Measurements from ENCODE around the gene ELAVL1. TPM values are rescaled to one million over a fixed set of nuclear protein-coding genes. Genes with fewer than 3 reads are reported as not detected.
A peak's percentile ranks its signal among the peaks of the same experiment; 100 is the strongest.
"Not testable (repeated sequence)": the region's sequence is repeated elsewhere in the genome, so short reads cannot be mapped to it uniquely, and the experiment has no call there.

ELAVL1 gene
- total and polyA plus RNA-seq, 2 experiments from 2014 or later: 81.6 to 143 TPM

- no peak for TF ChIP-seq REST (IDR thresholded peaks at IDR 0.05; ENCODE audit: unreplicated experiment)
- TF ChIP-seq, protein P1, sequence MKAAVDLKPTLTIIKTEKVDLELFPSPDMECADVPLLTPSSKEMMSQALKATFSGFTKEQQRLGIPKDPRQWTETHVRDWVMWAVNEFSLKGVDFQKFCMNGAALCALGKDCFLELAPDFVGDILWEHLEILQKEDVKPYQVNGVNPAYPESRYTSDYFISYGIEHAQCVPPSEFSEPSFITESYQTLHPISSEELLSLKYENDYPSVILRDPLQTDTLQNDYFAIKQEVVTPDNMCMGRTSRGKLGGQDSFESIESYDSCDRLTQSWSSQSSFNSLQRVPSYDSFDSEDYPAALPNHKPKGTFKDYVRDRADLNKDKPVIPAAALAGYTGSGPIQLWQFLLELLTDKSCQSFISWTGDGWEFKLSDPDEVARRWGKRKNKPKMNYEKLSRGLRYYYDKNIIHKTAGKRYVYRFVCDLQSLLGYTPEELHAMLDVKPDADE (IDR thresholded peaks at IDR 0.05): no peak
- TF ChIP-seq STAT1 (IDR thresholded peaks at IDR 0.05; ENCODE audit: unreplicated experiment): no peak
- TF ChIP-seq CTCF (conservative IDR thresholded peaks at IDR 0.05; ENCODE audit: low read depth in 2 of 2): no peak
- TF ChIP-seq POLR2AphosphoS5 (IDR thresholded peaks at IDR 0.05; ENCODE audit: low read depth): no peak
These were observed 43.4 kb downstream of the ELAVL1 start (continued) for GRCh38 chr19:7961920-7962626.

DNA sequence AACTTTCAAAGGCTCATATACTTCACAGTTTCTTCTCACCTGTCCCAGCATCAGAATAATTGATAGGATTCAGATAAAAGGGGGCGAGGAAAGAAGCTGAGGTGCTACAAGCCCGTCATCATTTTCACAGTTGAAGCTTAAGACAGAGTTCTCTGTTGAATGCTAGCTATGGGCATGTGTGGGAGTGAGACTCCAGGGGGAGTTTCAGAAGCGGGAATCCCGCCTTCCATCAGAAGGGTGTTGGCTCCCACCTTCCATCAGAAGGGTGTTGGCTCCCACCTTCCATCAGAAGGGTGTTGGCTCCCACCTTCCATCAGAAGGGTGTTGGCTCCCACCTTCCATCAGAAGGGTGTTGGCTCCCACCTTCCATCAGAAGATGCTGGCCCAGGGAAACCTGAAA is 44.4 kb downstream of the ELAVL1 start:
- Histone ChIP-seq H3K36me3 (ENCODE audit: insufficient read depth) (peaks cover 21% of the 10 kb centered on the region), H3F3A (replicated peaks; ENCODE audit: low read depth) (peaks cover 35% of the 10 kb centered on the region), H4K20me1 (replicated peaks; ENCODE audit: insufficient read depth) (peaks cover 24% of the 10 kb centered on the region; the same call in 1 of the 2 replicates)
- not testable (repeated sequence) for H3K9me2 ChIP-seq (ENCODE audit: insufficient read depth); ATAC-seq; H3K4me3 Mint-ChIP-seq; H3K4me3 ChIP-seq; H3K27me3 ChIP-seq (ENCODE audit: insufficient read depth); H3K27ac Mint-ChIP-seq; H3K4me2 ChIP-seq; H3K9me3 Mint-ChIP-seq; H3K4me1 ChIP-seq (ENCODE audit: insufficient read depth); H3K27ac ChIP-seq (ENCODE audit: low read depth); H2AFZ ChIP-seq; H3K4me1 Mint-ChIP-seq; DNase-seq (ENCODE audit: low spot score); H3K79me2 ChIP-seq (replicated peaks; ENCODE audit: insufficient read depth)
- Mint-ChIP-seq H3K27me3 (ENCODE audit: insufficient read depth, low read depth, poor library complexity) (peaks cover 15% of the 10 kb centered on the region), H3K36me3 (ENCODE audit: low read depth) (peaks cover 42% of the 10 kb centered on the region)

GRCh38 chr19:7959211-7959610 is 46.2 kb downstream of the ELAVL1 start:
- Mint-ChIP-seq H3K27me3 (ENCODE audit: insufficient read depth, low read depth, poor library complexity) (peaks cover 14% of the 10 kb centered on the region), H3K27ac (no peak overlapping the region), H3K4me1 (peaks cover 10% of the 10 kb centered on the region; the same call in 2 of the 3 replicates), H3K9me3 (0 out of 3 replicates have a peak, but pooled peaks cover 4% of the 10 kb centered on the region), H3K4me3 (no peak overlapping the region), H3K36me3 (ENCODE audit: low read depth) (peaks cover 32% of the 10 kb centered on the region)
- Histone ChIP-seq H3K36me3 (ENCODE audit: insufficient read depth) (peaks cover 15% of the 10 kb centered on the region), H3K4me1 (ENCODE audit: insufficient read depth) (no peaks in the 10 kb centered on the region), H2AFZ (no peak overlapping the region), H3F3A (replicated peaks; ENCODE audit: low read depth) (peaks cover 19% of the 10 kb centered on the region; the same call in 1 of the 2 replicates), H3K79me2 (replicated peaks; ENCODE audit: insufficient read depth) (no peaks in the 10 kb centered on the region), H3K4me3 (no peak overlapping the region), H3K4me2 (no peak overlapping the region), H3K27me3 (ENCODE audit: insufficient read depth) (no peaks in the 10 kb centered on the region), H3K27ac (ENCODE audit: low read depth) (0 out of 2 replicates have a peak overlapping the region, but pooled peaks have one; percentile 48), H4K20me1 (replicated peaks; ENCODE audit: insufficient read depth) (peaks cover 11% of the 10 kb centered on the region; the same call in 1 of the 2 replicates), H3K9me2 (ENCODE audit: insufficient read depth) (no peaks in the 10 kb centered on the region)
- DNase-seq (ENCODE audit: low spot score) (no peak), ATAC-seq (no peak)
- no peak for TF ChIP-seq REST (IDR thresholded peaks at IDR 0.05; ENCODE audit: unreplicated experiment)
- TF ChIP-seq ZNF331 (CRISPR knock-in tag; IDR thresholded peaks at IDR 0.05; ENCODE audit: low read depth): no peak
- no peak for TF ChIP-seq CTCF (conservative IDR thresholded peaks at IDR 0.05; ENCODE audit: low read depth in 2 of 2)
- TF ChIP-seq NANOG (IDR thresholded peaks at IDR 0.05; ENCODE audit: borderline replicate concordance): no peak
- no peak for TF ChIP-seq POLR2AphosphoS5 (IDR thresholded peaks at IDR 0.05; ENCODE audit: low read depth)
